ENCODE results near the gene ANKS1B.

DNA sequence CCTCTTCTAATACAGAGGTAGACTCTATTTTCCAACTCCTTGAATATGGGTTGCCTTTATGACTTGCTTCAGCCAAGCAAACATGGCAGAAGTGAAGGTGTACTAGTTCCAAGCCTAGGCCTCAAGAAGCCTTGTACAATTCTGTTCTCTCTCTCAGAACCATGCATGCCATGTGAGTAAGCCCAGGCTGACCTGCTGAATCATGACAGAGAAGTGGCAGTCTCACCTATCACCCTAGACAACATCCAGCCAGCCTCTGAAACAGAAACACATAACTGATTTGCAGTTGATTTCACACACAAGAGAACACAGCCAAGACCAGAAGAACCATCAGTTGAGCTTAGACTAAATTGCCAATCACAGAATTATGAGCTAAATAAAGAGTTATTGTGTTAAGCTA lies 180.0 kb downstream of the ANKS1B start:
- no peak for TF ChIP-seq POLR2A (IDR thresholded peaks at IDR 0.05)
- TF ChIP-seq, protein P1, sequence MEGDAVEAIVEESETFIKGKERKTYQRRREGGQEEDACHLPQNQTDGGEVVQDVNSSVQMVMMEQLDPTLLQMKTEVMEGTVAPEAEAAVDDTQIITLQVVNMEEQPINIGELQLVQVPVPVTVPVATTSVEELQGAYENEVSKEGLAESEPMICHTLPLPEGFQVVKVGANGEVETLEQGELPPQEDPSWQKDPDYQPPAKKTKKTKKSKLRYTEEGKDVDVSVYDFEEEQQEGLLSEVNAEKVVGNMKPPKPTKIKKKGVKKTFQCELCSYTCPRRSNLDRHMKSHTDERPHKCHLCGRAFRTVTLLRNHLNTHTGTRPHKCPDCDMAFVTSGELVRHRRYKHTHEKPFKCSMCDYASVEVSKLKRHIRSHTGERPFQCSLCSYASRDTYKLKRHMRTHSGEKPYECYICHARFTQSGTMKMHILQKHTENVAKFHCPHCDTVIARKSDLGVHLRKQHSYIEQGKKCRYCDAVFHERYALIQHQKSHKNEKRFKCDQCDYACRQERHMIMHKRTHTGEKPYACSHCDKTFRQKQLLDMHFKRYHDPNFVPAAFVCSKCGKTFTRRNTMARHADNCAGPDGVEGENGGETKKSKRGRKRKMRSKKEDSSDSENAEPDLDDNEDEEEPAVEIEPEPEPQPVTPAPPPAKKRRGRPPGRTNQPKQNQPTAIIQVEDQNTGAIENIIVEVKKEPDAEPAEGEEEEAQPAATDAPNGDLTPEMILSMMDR (IDR thresholded peaks at IDR 0.05) = no peak
